B cell (primary cell): ENCODE data around the gene LARGE1. TPM values are rescaled to one million over a fixed set of nuclear protein-coding genes. Genes with fewer than 3 reads are reported as not detected.
"Not testable (repeated sequence)": the region's sequence is repeated elsewhere in the genome, so short reads cannot be mapped to it uniquely, and the experiment has no call there.

Experiments
- ATAC-seq: fragments of 200-7000 bp; cut with Tn5 transposase; one replicate; pipeline ENCODE4 v1.10.0; 2021; ENCODE audit warnings: low read depth, mild to moderate bottlenecking, moderate number of reproducible peaks, moderate library complexity
- CTCF ChIA-PET: fragments of 350-600 bp; sonication (Branson Sonifier 250); formaldehyde crosslinking; loops from one replicate; lab custom pipeline; 2021; ENCODE audit warnings: antibody characterized with exemption, inconsistent platforms; lab: Charles Lee
- POLR2A ChIA-PET: fragments of 350-600 bp; sonication (Branson Sonifier 250); formaldehyde crosslinking; loops from one replicate; lab custom pipeline; 2021; ENCODE audit warnings: antibody characterized with exemption; lab: Charles Lee
- DNase-seq: peaks from one replicate; pipeline ENCODE4 v3.0.0; 2013
- H2AFZ ChIP-seq: 2 replicates; pipeline ENCODE4 v1.6.1; 2012; ENCODE audit warnings: mild to moderate bottlenecking, low read depth, low read length; ENCODE audit not compliant: insufficient read depth, poor library complexity, severe bottlenecking
- H3K27ac ChIP-seq, 2 donors: 1 replicate in 1 of 2; 2 replicates in 1 of 2; pipeline ENCODE4 v1.5.1; 2012 to 2013; ENCODE audit warnings: low read length in 2 of 2, mild to moderate bottlenecking in 2 of 2, moderate library complexity in 1 of 2
- H3K27me3 ChIP-seq, 4 experiments: fragments of 200-600 bp in 1 of 4; sonication (generic) in 1 of 4; replicated peaks in 1 of 4; 1 replicate in 2 of 4; 2 replicates in 2 of 4; pipeline versions ENCODE4 v1.6.1 to v1.7.0; 2013 to 2016; ENCODE audit warnings: low read length in 3 of 4, mild to moderate bottlenecking in 2 of 4, mixed read lengths in 1 of 4, moderate library complexity in 1 of 4; ENCODE audit not compliant: insufficient read depth in 4 of 4, control insufficient read depth in 3 of 4; ENCODE audit errors: control extremely low read depth in 1 of 4
- H3K36me3 ChIP-seq, 2 experiments: replicated peaks in 1 of 2; 1 replicate in 1 of 2; 2 replicates in 1 of 2; pipeline versions ENCODE4 v1.6.1 to v1.7.1; 2013; ENCODE audit warnings: low read length in 1 of 2; ENCODE audit not compliant: insufficient read depth in 2 of 2, control insufficient read depth in 1 of 2; ENCODE audit errors: control extremely low read depth in 1 of 2, extremely low read depth in 1 of 2
- H3K4me1 ChIP-seq, 2 donors: fragments of 200-600 bp in 1 of 2; sonication (generic) in 1 of 2; 1 replicate in 1 of 2; 2 replicates in 1 of 2; pipeline versions ENCODE4 v1.5.1 to v1.6.1; 2013 to 2017; ENCODE audit warnings: low read length in 2 of 2; ENCODE audit not compliant: control insufficient read depth in 2 of 2, insufficient read depth in 2 of 2
- H3K4me2 ChIP-seq: replicated peaks from 2 replicates; pipeline ENCODE3; 2012; ENCODE audit warnings: mild to moderate bottlenecking, low read depth, low read length; ENCODE audit not compliant: poor library complexity, severe bottlenecking
- H3K4me3 ChIP-seq, 5 experiments: fragments of 200-600 bp in 1 of 5; sonication (generic) in 1 of 5; 1 replicate in 3 of 5; 2 replicates in 2 of 5; pipeline versions ENCODE4 v1.5.1 to v1.7.0; 2011 to 2016; ENCODE audit warnings: low read length in 4 of 5, mild to moderate bottlenecking in 4 of 5, low read depth in 2 of 5, control low read depth in 1 of 5, moderate library complexity in 1 of 5; ENCODE audit not compliant: insufficient read depth in 1 of 5; ENCODE audit errors: control extremely low read depth in 1 of 5, extremely low read depth in 1 of 5
- H3K79me2 ChIP-seq: fragments of 200-600 bp; sonication (generic); one replicate; pipeline ENCODE4 v1.6.0; 2016; ENCODE audit warnings: low read length; ENCODE audit not compliant: control insufficient read depth, insufficient read depth
- H3K9ac ChIP-seq: fragments of 200-600 bp; sonication (generic); 2 replicates; pipeline ENCODE4 v1.6.1; 2017; ENCODE audit warnings: mild to moderate bottlenecking, low read length, moderate library complexity
- H3K9me3 ChIP-seq, 3 donors: one replicate each; pipeline versions ENCODE4 v1.6.1 to v1.7.1; 2013; ENCODE audit warnings: low read length in 2 of 3; ENCODE audit not compliant: control insufficient read depth in 2 of 3, insufficient read depth in 1 of 3; ENCODE audit errors: control extremely low read depth in 1 of 3
- H4K20me1 ChIP-seq: 2 replicates; pipeline ENCODE4 v1.6.0; 2012; ENCODE audit warnings: mild to moderate bottlenecking, low read length; ENCODE audit not compliant: insufficient read depth, control insufficient read depth, poor library complexity, severe bottlenecking
- H3K27ac Mint-ChIP-seq: one replicate; pipeline ENCODE4 v1.8.0; 2021; ENCODE audit warnings: mixed read lengths
- H3K27me3 Mint-ChIP-seq: one replicate; pipeline ENCODE4 v1.8.0; 2021; ENCODE audit warnings: mixed read lengths
- H3K4me1 Mint-ChIP-seq: one replicate; pipeline ENCODE4 v1.8.0; 2021; ENCODE audit warnings: mixed read lengths
- H3K4me3 Mint-ChIP-seq: one replicate; pipeline ENCODE4 v1.8.0; 2021; ENCODE audit warnings: mixed read lengths
- H3K9me3 Mint-ChIP-seq: one replicate; pipeline ENCODE4 v1.8.0; 2022; ENCODE audit warnings: mixed read lengths; ENCODE audit not compliant: insufficient read depth
- EZH2 ChIP-seq: IDR thresholded peaks from 2 replicates; pipeline ENCODE4 v1.6.1; 2012; ENCODE audit warnings: borderline replicate concordance, low read depth, mild to moderate bottlenecking, moderate library complexity, low read length; ENCODE audit not compliant: insufficient read depth, poor library complexity, severe bottlenecking
- WGBS: methylation state at CpG from one replicate; pipeline ENCODE4 v1.1.5; 2013; ENCODE audit warnings: missing lambda C conversion rate; ENCODE audit not compliant: insufficient coverage; 5-methylcytosine and 5-hydroxymethylcytosine counted together
- intact Hi-C: fragments of 100-400 bp; cut with micrococcal nuclease; formaldehyde crosslinking; loops from one replicate; pipeline ENCODE4 v1.10.0; 2022
- polyA plus RNA-seq: library from polyadenylated mRNA; depleted of rRNA; stranded (reverse); fragments of >200 nt; gene quantifications from 2 replicates; pipeline ENCODE4 v1.2.3, GENCODE V29; 2012
- total RNA-seq, 2 donors: library from RNA; stranded (reverse); fragments of 120-200 nt in 1 of 2; gene quantifications; 1 replicate in 1 of 2; 2 replicates in 1 of 2; pipeline versions ENCODE4 v1.2.3 to v1.2.4, GENCODE V29; 2013 to 2022
- TF ChIP-seq, protein P1 (sequence below): fragments of 200-600 bp; IDR thresholded peaks from one replicate; pipeline ENCODE4 v1.8.0; 2022; ENCODE audit warnings: antibody characterized with exemption, mild to moderate bottlenecking

Gene LARGE1
- total and polyA plus RNA-seq, 2 donors (not counting 1 experiment from before 2014, with no cell fraction given), result 20.7 to 82.0 TPM

- 95% methylated on average over 2 of the region's 2 CpGs for WGBS
- H4K20me1 ChIP-seq, result peaks cover 4% of the 10 kb centered on the region
- peaks cover 2 to 10% (median 5%) of the 10 kb centered on the region in 3 donors for H3K9me3 ChIP-seq
- Mint-ChIP-seq H3K27ac (no peak overlapping the region), H3K4me1 (peaks cover 4% of the 10 kb centered on the region), H3K27me3 (no peaks in the 10 kb centered on the region), H3K9me3 (peaks cover 12% of the 10 kb centered on the region), H3K4me3 (no peak overlapping the region)
- H3K36me3 ChIP-seq, result no peaks in the 10 kb centered on the region
- no peak for ATAC-seq
- peaks cover 3% of the 10 kb centered on the region for H3K79me2 ChIP-seq
- H2AFZ ChIP-seq, result no peak overlapping the region
- DNase-seq, result no peak
- POLR2A ChIA-PET, result no interaction called here
- no peak for TF ChIP-seq EZH2
- TF ChIP-seq, protein P1, sequence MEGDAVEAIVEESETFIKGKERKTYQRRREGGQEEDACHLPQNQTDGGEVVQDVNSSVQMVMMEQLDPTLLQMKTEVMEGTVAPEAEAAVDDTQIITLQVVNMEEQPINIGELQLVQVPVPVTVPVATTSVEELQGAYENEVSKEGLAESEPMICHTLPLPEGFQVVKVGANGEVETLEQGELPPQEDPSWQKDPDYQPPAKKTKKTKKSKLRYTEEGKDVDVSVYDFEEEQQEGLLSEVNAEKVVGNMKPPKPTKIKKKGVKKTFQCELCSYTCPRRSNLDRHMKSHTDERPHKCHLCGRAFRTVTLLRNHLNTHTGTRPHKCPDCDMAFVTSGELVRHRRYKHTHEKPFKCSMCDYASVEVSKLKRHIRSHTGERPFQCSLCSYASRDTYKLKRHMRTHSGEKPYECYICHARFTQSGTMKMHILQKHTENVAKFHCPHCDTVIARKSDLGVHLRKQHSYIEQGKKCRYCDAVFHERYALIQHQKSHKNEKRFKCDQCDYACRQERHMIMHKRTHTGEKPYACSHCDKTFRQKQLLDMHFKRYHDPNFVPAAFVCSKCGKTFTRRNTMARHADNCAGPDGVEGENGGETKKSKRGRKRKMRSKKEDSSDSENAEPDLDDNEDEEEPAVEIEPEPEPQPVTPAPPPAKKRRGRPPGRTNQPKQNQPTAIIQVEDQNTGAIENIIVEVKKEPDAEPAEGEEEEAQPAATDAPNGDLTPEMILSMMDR, result no peak
- H3K4me3 ChIP-seq, result no peak overlapping the region
- no peaks in the 10 kb centered on the region for H3K27me3 ChIP-seq
- no peaks in the 10 kb centered on the region for H3K4me1 ChIP-seq
- CTCF ChIA-PET, result no interaction called here
- intact Hi-C loops, result no loop called here
- no peak overlapping the region for H3K9ac ChIP-seq
- no peak overlapping the region for H3K27ac ChIP-seq
- H3K4me2 ChIP-seq, result no peak overlapping the region
These were observed 455.6 kb downstream of the LARGE1 start for GRCh38 chr22:33464698-33465097.

- Histone ChIP-seq H3K4me2 (no peak overlapping the region), H2AFZ (no peak overlapping the region), H3K4me3 (no peak overlapping the region), H3K79me2 (peaks cover 3% of the 10 kb centered on the region), H3K9ac (no peak overlapping the region), H3K27ac (no peak overlapping the region), H4K20me1 (peaks cover 4% of the 10 kb centered on the region), H3K4me1 (no peaks in the 10 kb centered on the region), H3K9me3 (peaks cover 2 to 10% (median 5%) of the 10 kb centered on the region in 3 donors), H3K27me3 (no peaks in the 10 kb centered on the region), H3K36me3 (peaks cover 0 to 2% of the 10 kb centered on the region in 2 experiments)
- Mint-ChIP-seq H3K27me3 (no peaks in the 10 kb centered on the region), H3K9me3 (peaks cover 12% of the 10 kb centered on the region), H3K4me1 (peaks cover 4% of the 10 kb centered on the region), H3K27ac (no peak overlapping the region), H3K4me3 (no peak overlapping the region)
- TF ChIP-seq, protein P1, result no peak
- TF ChIP-seq EZH2, result no peak
- ChIA-PET POLR2A (no interaction called here), CTCF (interaction anchor here (0.6 kb wide), 1 partner anchor 658 kb away, joined by 5 read pairs; no protein-coding TSS in a partner anchor)
- intact Hi-C loops, result no loop called here
- WGBS, result 80% methylated on average over 1 of the region's 2 CpGs
- ATAC-seq (no peak), DNase-seq (no peak)
These were observed 458.4 kb downstream of the LARGE1 start for GRCh38 chr22:33461698-33462434.

DNA sequence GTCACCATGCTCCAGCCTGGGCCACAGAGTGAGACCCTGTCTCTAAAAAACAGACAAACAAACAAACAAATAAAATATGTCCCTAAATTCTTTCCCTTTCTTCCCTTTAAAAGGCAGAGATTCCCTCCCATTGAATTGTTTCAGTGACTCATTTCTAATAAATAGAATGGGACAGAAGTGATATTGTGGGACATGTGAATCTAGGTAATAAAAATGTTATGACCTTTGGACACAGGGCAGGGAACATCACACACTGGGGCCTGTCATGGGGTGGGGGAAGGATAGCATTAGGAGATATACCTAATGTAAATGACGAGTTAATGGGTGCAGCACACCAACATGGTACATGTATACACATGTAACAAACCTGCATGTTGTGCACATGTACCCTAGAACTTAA lies 459.0 kb downstream of the LARGE1 start:
- H3K27ac ChIP-seq, H3K79me2 ChIP-seq, H3K9ac ChIP-seq, H2AFZ ChIP-seq, intact Hi-C loops, H4K20me1 ChIP-seq, H3K27me3 Mint-ChIP-seq, POLR2A ChIA-PET, H3K27ac Mint-ChIP-seq, H3K4me2 ChIP-seq, H3K4me3 Mint-ChIP-seq, H3K4me3 ChIP-seq, H3K4me1 Mint-ChIP-seq, H3K4me1 ChIP-seq, DNase-seq, H3K27me3 ChIP-seq, H3K36me3 ChIP-seq, ATAC-seq: not testable (repeated sequence)
- CTCF ChIA-PET, result interaction anchor here (0.6 kb wide), 1 partner anchor 658 kb away, joined by 5 read pairs; no protein-coding TSS in a partner anchor
- peaks cover 12% of the 10 kb centered on the region for H3K9me3 Mint-ChIP-seq
- peaks cover 2 to 10% (median 5%) of the 10 kb centered on the region in 3 donors for H3K9me3 ChIP-seq
- no CpG with 5 or more reads among the region's 1 CpG for WGBS
